Omental fat pad (tissue), 4 donors: ENCODE data around the gene IFIT2. TPM values are rescaled to one million over a fixed set of nuclear protein-coding genes. Genes with fewer than 3 reads are reported as not detected.

Experiments used
- ATAC-seq: fragments of 150-250 bp; one replicate; pipeline ENCODE4 v1.9.1; 2016; ENCODE audit warnings: mild to moderate bottlenecking, moderate library complexity; ENCODE audit not compliant: low FRiP score
- DNase-seq: peaks from one replicate; pipeline ENCODE4 v3.0.0-alpha.2; 2019; ENCODE audit warnings: low spot score
- total RNA-seq, 4 donors: library from RNA; depleted of rRNA; stranded (reverse); fragments of >200 nt; gene quantifications; one replicate each; pipeline ENCODE4 v1.1.0, GENCODE V29; 2016
- TF ChIP-seq, protein P1 (sequence below), 3 donors: fragments of 450-650 bp; IDR thresholded peaks; one replicate each; pipeline ENCODE4 v1.5.1; 2016 to 2017; ENCODE audit warnings: antibody characterized with exemption in 3 of 3, mild to moderate bottlenecking in 3 of 3, moderate library complexity in 2 of 3

Gene IFIT2
- total RNA-seq, 4 donors from 2014 or later: 2.3 to 17.0 (median 3.4) TPM

GRCh38 chr10:89342206-89342958 lies 40.5 kb downstream of the IFIT2 start:
- no peak for ATAC-seq
- DNase-seq: no peak
- TF ChIP-seq, protein P1, sequence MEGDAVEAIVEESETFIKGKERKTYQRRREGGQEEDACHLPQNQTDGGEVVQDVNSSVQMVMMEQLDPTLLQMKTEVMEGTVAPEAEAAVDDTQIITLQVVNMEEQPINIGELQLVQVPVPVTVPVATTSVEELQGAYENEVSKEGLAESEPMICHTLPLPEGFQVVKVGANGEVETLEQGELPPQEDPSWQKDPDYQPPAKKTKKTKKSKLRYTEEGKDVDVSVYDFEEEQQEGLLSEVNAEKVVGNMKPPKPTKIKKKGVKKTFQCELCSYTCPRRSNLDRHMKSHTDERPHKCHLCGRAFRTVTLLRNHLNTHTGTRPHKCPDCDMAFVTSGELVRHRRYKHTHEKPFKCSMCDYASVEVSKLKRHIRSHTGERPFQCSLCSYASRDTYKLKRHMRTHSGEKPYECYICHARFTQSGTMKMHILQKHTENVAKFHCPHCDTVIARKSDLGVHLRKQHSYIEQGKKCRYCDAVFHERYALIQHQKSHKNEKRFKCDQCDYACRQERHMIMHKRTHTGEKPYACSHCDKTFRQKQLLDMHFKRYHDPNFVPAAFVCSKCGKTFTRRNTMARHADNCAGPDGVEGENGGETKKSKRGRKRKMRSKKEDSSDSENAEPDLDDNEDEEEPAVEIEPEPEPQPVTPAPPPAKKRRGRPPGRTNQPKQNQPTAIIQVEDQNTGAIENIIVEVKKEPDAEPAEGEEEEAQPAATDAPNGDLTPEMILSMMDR (IDR thresholded peaks at IDR 0.05): no peak

GRCh38 chr10:89343089-89343767 lies 41.4 kb downstream of the IFIT2 start:
- ATAC-seq: no peak
- DNase-seq: no peak
- TF ChIP-seq, protein P1 (IDR thresholded peaks at IDR 0.05): no peak

DNA sequence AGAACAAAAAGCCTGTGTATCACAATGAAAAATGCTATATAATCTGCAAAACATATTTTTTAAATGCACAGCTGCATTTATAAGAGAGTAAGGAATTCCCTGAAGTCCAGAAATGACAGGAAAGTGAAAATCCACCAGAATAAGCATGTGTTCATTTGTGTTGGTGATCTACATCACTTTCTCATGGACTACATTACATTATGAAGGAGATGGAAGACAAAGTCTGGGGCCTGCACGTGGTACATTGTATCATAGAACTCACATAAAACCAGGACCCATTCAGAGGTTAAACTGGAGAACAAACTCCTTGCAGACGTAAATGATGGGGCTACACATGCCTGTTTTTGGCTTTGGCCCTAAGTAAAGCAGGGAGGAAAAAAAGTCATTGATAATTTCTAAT lies 42.3 kb downstream of the IFIT2 start:
- TF ChIP-seq, protein P1 (IDR thresholded peaks at IDR 0.05): no peak
- no peak for DNase-seq
- ATAC-seq: no peak

DNA sequence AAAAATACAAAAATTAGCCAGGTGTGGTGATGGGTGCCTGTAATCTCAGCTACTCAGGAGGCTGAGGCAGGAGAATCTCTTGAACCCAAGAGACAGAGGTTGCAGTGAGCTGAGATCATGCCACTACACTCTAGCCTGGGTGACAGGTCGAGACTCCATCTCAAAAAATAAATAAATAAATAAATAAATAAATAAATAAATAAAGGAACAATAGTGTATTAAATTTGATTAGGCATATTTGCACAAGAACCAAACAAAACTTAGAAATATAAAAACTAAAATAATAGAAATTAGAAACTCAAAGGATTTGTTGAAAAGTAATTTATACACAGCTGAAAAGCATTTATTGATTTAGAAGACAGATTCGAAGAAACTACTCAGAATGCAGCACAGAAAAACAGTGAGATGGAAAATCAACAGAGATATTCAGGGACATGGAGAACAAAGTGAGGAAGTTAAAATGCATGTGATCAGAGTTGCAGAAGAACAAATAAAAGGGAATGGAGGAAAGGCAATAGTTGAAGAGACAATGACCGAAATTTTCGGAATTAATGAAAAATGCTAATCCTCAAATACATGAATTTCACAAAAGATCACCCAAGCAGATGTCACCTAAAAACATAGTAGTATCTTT lies 43.6 kb downstream of the IFIT2 start:
- TF ChIP-seq, protein P1 (IDR thresholded peaks at IDR 0.05): no peak

GRCh38 chr10:89346405-89347254 lies 44.8 kb downstream of the IFIT2 start:
- ATAC-seq (peak; percentile 48), DNase-seq (no peak)
- TF ChIP-seq, protein P1 (IDR thresholded peaks at IDR 0.05): no peak

More for the DNA sequence above, 43.6 kb downstream of the IFIT2 start:
- ATAC-seq: no peak
- DNase-seq: no peak

DNA sequence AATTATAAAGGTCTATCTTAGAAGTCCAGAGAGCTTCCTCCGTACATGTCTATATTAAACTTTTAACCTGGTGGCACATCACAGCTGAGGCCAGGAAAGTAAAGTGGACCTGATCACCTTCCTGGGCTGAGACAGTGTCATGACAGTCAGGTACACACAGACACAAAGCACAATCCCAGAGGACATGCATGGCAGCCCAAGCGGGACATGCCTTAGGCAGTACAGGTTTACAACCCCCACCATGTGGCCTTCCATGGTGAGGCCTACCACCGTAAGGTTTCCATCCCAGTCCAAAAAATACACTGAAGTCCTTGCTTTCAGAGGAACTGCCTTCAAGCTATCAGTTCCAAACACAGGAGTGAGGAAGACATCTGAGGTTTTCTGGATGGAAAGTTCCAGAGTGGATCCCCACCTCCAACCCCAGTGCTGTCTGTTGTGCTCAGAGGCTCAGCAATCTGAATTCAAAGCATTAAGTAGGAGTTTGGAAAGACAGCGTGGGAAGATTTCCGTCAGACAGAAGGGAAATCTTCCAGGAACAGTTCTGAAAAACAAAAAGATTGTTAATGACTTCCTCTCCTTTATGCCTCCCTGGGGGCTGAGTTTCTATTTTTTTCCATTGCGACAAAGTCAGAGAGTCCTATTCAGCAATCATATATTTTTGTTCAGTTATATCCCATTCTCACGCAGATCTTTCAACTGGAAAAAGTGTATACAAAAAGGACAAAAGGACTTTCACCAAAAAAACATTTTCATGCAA lies 46.0 kb downstream of the IFIT2 start:
- no peak for ATAC-seq
- DNase-seq: no peak
- TF ChIP-seq, protein P1 (IDR thresholded peaks at IDR 0.05): no peak
